GM18868 (cell line): Measurements from ENCODE around the gene UBR4.
"Not testable (repeated sequence)": the region's sequence is repeated elsewhere in the genome, so short reads cannot be mapped to it uniquely, and the experiment has no call there.

Experiments
- ATAC-seq: cut with Tn5 transposase; IDR thresholded peaks from one replicate; pipeline ENCODE4 v1.9.1; 2021; ENCODE audit warnings: mild to moderate bottlenecking, moderate library complexity; ENCODE audit not compliant: unreplicated experiment

UBR4 gene

DNA sequence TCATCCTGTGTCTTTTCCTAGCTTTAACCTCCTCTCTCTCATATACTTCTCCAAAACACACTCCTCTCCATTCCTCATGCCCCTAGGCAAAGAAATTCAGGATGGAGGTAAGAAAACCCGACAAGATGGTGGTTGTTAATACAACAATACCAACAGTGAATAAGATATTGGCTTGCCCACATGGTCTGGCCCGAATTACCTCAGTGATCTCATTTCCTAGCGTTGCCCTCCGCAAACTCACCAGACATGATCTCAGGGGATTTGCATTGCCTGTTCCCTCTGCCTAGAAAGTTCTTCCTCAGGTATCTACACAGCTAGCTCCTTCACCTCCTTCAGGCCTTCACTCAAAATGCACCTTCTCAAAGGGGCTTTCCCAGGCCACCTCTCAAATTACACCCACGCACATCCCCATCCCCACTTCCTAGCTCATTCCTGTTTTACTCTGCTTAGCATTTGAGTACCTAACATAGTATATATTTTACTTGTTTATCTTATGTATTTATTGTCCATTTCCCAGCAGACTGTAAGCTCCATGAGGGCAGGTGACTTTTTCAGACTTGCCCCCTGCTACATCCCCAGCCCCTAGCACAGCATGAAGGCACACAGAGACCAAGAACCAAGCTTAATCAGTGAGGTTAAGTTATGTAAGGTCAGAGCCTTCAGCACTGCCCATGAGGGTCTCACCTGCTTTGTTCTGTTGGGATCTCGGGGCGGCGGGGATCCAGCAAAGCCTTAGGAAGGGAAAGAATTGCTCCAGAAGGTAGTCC lies 10.2 kb upstream of the UBR4 start:
- no peak for ATAC-seq

- ATAC-seq, result no peak
Observed at GRCh38 chr1:19219451-19219850, 9.4 kb upstream of the UBR4 start.

DNA sequence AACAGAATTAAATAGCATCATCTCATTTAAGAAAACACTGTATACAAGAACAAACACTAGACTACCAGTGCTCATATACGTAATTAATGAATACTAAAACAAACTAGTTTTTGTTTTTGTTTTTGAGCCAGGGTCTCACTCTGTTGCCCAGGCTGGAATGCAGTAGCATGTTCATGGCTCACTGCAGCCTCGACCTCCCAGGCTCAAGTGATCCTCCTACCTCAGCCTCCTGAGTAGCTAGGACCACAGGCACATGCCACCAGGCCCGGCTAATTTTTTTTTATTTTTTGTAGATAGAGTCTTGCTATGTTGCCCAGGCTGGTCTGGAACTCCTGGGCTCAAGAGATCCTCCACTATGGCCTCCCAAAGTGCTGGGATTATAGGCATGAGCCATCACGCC lies 6.5 kb upstream of the UBR4 start:
- not testable (repeated sequence) for ATAC-seq

GRCh38 chr1:19213580-19213979 lies 3.5 kb upstream of the UBR4 start:
- ATAC-seq, result no peak

DNA sequence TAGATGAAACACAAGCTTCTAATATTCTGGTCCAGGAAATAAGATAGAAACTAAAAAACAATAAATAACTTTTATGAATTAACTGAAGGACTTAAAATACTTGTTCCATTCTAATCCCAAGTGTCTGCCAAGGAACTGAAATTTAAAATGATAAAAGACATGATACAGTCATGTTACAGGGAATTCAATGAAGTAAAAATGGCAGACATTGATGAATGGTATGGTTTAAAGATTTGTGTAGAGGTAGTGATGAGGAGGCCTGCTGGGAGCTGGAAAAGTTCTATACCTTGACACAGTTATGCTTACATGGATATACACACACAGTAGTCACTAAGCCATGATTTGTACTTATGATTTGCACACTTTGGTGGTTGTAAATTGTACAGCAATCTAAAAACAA lies 2.1 kb upstream of the UBR4 start:
- ATAC-seq, result no peak

DNA sequence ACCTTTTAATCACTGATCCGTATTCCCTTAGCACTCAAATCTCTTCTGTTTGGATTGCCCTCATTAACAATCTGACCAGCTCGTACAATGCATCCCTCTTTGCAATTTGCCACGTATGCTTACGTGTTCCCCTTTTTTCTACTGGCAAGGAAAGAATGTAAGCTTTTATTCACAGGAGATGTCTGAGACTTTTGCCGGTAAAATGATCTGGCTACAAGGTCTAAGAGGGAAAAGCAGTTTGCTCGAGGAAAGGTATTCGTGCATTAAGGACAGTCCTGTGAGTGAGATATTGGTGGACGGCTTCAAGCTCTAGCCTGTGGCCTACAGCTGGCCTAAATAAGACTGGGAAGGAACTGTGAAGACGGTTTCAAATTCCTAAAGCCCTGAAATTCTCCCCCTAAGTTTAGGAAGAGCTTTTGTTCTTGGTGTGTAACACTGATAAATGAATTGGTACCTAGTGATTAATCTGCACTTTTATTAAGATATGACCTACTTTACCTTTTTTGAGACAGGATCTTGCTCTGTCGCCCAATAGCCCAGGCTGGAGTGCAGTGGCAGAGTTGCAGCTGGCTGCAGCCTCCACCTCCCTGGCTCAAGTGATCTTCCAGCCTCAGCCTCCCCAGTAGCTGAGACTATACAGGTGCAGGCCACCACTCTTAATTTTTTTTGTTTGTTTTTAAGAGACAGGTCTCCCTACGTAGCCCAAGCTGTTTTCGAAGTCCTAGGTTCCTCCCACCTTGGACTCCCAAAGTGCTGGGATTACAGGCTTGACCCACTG lies 895 bp upstream of the UBR4 start:
- ATAC-seq, result no peak

DNA sequence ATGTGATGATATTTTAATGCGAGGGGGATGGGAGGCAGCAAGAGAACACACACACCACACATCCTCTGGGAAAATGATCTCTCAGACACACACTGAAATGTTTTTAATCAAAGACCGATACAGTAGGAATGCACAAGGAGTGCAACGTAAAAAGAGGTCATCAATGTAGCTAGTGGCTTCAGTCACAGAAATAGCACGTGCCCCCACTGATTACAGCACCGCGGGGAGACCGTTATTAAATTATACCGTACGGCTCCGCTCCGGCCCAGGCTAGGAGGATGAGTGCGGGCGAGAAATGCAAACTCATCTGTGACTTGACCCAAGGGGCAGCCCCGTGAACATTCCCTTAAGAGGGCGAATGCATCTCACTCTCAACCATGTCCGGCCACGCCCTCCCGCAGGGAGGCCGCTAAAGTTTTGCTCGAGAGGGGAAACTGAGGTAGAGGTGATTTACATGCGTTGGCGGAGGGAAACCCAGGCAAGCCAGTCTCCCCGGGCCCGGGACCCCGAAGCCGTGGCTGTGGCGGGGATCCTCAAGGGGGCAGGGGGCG lies 552 bp downstream of the UBR4 start:
- peak; percentile 47 for ATAC-seq

DNA sequence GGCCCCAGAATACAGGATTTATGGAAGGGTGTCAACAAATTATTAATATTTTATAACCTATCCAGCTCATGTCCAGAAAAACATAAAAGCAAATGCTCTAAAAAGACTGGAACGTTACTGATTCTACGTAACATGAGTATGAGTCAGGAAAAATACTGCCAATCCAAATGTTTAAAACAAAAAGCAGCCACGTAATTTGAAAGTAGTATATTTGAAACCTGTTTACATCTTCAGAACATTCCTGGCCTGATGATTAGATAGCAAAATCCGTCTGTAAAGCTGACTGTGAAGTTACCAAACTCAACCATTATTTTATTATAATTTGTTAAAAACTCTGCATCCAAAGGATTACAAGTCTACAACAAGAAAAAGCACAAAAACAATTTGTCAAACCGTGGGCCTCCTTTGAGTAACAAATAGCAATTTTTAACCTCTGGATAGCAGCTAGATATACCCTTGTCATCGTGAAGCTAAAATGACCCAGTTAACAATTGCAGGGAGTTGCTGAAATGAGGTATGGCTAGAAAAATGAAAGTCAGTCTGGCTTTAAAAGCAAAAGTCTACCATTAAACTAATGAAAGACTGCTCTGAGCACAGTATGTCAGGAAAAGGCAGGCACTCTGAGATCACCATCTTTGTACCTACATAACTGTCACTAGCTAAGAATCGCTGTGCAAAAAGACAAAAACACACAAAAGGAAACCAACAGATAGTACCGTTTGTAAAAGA lies 1.2 kb downstream of the UBR4 start:
- no peak for ATAC-seq

- no peak for ATAC-seq
Observed at GRCh38 chr1:19206947-19207346, 3.1 kb downstream of the UBR4 start.

GRCh38 chr1:19205845-19206244 lies 4.2 kb downstream of the UBR4 start:
- no peak for ATAC-seq

DNA sequence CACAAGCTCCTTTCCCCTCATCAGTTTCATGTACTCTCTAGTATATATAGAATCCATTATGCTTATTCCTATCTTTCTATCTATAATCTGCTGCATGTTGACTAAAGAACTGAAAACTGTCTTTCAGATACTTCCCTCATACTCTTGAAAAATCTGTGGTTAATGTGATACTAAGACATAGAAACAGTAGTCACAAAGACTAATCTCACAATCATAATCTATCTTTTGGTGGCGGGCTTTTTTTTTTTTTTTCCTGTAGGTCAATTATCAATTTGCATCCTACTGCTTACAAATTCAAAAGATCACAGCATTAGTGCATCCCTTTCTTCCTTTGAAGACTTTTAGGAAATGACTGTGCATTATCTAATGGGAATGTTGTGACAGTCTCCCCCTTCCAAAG lies 4.7 kb downstream of the UBR4 start:
- ATAC-seq, result no peak

DNA sequence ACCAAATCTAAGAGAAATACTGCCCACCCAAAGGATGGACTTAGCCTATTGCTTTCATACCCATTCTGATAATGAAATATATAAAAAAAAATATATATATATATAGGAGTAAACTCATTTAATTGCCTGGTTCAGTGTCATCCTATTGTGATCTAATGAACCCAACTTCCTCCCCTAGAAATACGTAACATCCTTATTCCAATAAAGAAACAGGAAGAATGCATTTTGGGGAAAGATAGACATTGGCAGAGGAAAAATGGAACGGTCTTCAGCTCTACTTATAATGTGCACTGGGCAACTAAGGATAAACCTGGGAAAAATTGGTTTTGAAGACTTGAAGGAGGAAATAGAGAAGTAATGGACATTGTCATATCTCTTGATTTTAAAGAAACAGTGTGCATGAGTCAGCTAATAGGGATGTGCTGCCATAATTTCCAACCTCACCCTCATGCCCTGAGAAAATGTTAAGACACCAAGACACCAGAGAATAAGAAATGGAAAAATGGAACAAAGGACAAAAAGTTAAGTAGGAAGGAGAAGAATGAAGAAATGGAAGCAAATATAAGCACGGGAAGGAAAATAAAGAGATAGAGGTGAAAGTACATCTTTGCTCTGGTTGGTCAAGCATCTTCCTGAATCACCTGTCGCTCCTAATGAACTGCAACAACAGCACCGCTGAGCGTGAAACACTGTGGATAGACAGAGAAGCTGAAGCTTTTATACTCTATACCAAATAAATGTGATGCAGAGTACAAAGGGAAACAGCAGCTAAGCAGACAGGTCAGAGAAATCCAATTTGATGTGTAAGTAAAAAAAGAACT lies 5.4 kb downstream of the UBR4 start:
- no peak for ATAC-seq

DNA sequence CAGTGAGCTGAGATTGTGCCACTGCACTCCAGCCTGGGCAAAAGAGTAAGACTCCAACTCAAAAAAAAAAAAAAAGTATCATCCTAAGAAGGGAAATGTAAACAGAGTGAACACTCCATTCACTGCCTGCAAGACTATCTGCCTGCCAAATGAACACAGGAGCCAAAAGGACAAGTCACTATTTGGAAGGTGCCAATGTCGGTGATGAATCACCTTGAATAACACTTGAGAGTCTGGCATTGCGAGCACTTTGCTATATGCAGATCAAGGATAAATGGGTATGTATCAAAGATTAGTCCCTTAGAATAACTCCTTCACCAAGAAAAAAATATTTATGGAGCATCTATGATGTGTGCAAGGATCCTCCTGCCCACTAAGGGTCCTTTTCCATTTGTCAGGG lies 6.6 kb downstream of the UBR4 start:
- no peak for ATAC-seq

DNA sequence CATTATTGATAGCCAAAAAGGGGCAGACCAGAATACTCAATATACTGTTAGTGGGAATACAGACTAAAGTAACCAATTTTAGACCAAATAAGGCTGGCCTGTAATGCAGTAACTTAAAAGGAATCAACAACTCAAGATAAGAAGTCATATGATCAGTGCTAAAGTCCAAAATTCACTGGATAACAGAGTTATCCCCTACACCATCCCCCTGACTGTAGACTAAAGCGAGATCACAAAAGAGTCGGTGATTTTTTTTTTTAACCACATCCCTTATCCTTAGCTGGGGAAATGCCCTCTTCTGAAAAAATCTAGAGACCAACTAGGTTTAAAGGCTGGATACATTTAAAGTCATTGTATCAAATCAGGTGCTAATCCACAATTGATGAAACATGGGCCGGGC lies 7.7 kb downstream of the UBR4 start:
- ATAC-seq, result no peak

- no peak for ATAC-seq
Observed at GRCh38 chr1:19199969-19200604, 10.0 kb downstream of the UBR4 start.

DNA sequence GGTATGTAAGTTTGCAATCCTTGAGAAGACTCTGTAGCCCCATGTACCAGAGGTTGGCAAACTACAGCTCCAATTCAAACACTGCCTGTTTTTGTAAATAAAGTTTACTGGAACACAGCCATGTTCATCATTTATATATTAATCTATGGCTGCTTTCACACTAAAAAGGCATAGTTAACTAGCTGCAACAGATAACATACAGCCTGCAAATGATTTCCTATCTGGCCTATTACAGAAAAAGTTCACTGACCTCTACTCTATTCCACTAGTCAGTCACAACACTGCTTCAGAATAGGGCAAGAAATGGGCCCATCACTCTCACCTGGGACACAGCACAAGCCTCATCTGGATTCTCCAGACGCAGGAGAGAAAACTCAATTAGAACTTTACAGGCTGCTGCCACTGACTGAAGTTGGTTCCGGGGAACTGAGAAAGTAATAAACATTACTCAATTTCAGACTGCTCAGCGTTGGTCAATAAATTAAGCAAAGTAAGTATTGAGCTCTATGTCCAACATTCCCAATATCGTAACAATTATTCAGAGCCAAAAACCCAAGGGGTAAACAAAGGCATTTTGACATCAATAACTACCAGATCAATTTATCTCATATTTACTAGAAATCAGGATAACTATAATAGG lies 10.6 kb downstream of the UBR4 start:
- no peak for ATAC-seq

DNA sequence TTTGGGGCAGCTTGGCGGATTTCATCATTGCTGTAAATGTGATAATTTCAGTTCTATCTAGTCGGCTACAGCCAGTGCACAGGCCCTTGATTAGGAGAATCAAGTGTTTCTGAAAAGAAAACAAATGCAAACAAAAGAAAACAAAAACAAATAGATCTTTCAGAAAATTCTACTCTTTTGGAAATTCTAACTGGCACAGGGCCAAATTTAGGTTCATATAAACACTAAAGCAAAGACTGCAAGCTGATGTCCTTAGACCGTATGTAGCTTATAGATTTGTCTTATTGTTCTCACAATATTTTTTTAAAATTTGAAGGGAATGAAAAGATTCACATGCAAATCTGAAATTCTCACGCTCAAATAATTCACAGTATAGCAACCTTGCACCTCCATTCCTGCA lies 11.2 kb downstream of the UBR4 start:
- ATAC-seq, result no peak

- no peak for ATAC-seq
Observed at GRCh38 chr1:19197845-19198244, 12.2 kb downstream of the UBR4 start.

DNA sequence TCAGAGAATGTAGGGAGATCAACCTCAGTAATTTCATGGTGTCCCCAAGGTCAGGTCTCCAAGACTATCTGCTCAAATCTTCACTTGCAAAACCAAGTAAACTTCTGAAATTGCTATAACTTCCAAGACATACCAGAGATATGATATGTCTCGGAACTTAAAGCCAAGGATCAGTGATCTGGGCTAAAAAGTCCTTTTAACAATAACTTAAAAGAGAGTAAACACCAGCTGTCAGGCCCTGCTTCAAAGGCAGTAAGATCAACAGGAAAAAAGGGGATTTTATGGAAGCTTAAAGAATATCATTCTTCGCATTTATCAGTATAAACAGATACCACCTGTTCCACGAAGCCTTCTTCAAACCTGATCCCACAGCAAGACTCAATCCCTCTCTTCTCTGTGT lies 13.7 kb downstream of the UBR4 start:
- no peak for ATAC-seq

DNA sequence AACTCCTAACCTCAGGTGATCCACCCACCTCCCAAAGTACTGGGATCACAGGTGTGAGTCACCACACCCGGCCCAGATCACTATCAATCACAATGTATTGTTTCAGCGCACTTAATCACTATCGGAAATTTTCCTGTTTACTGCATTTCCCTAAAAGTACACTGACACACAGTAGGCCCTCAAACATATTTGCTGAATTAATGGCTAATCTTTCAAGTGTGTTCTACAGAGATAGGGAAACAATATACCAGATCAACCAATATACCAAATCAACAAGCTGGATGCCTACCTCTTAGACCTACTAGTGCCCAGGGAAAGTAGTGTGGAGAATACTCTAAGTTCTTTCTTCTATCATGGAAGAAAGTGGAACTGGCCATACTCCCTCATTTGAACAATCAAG lies 17.1 kb downstream of the UBR4 start:
- ATAC-seq, result no peak
